Uterus (tissue), 2 donors: ENCODE data around the gene HSPA5.
"Not testable (repeated sequence)": the region's sequence is repeated elsewhere in the genome, so short reads cannot be mapped to it uniquely, and the experiment has no call there.

Source experiments
- POLR2A ChIP-seq, 2 donors: fragments of 450-650 bp; IDR thresholded peaks; one replicate each; pipeline ENCODE4 v1.6.1; 2016; ENCODE audit warnings: antibody characterized with exemption in 2 of 2, mild to moderate bottlenecking in 1 of 2, moderate library complexity in 1 of 2
- TF ChIP-seq, protein P1 (sequence below), 4 experiments: fragments of 200-600 bp in 2 of 4; fragments of 450-650 bp in 2 of 4; sonication (generic) in 2 of 4; IDR thresholded peaks; one replicate each; pipeline ENCODE4 v1.5.1; 2016 to 2019; ENCODE audit warnings: antibody characterized with exemption in 4 of 4, mild to moderate bottlenecking in 2 of 4, moderate library complexity in 1 of 4

DNA sequence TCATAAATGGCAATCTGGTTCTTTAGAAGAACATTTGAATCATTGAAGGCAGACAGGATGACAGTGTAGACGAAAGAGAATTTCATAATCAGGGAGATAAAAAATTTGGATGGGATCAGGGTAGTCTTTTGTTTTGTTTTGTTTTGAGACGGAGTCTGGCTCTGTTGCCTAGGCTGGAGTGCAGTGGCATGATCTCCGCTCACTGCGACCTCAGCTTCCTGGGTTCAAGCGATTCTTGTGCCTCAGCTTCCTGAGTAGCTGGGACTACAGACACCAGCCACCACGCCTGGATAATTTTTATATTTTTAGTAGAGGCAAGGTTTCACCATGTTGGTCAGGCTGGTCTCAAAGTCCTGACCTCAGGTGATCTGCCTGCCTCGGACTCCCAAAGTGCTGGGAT, 22.9 kb upstream of the HSPA5 start:
- TF ChIP-seq, protein P1, sequence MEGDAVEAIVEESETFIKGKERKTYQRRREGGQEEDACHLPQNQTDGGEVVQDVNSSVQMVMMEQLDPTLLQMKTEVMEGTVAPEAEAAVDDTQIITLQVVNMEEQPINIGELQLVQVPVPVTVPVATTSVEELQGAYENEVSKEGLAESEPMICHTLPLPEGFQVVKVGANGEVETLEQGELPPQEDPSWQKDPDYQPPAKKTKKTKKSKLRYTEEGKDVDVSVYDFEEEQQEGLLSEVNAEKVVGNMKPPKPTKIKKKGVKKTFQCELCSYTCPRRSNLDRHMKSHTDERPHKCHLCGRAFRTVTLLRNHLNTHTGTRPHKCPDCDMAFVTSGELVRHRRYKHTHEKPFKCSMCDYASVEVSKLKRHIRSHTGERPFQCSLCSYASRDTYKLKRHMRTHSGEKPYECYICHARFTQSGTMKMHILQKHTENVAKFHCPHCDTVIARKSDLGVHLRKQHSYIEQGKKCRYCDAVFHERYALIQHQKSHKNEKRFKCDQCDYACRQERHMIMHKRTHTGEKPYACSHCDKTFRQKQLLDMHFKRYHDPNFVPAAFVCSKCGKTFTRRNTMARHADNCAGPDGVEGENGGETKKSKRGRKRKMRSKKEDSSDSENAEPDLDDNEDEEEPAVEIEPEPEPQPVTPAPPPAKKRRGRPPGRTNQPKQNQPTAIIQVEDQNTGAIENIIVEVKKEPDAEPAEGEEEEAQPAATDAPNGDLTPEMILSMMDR (IDR thresholded peaks at IDR 0.05), result not testable (repeated sequence)
- not testable (repeated sequence) for TF ChIP-seq POLR2A (IDR thresholded peaks at IDR 0.05)
